GM12875 (cell line): ENCODE results near the gene S100A13.

Experiments
- H3K4me3 ChIP-seq: one replicate; pipeline ENCODE4 v1.5.1; 2011; ENCODE audit warnings: low read depth, low read length, control low read depth
- TF ChIP-seq, protein P1 (sequence below): IDR thresholded peaks from 2 replicates; pipeline ENCODE4 v1.5.1; 2011; ENCODE audit warnings: low read depth, mild to moderate bottlenecking, control low read depth, inconsistent platforms, low read length, moderate library complexity, borderline replicate concordance; ENCODE audit not compliant: insufficient read depth

The S100A13 gene

DNA sequence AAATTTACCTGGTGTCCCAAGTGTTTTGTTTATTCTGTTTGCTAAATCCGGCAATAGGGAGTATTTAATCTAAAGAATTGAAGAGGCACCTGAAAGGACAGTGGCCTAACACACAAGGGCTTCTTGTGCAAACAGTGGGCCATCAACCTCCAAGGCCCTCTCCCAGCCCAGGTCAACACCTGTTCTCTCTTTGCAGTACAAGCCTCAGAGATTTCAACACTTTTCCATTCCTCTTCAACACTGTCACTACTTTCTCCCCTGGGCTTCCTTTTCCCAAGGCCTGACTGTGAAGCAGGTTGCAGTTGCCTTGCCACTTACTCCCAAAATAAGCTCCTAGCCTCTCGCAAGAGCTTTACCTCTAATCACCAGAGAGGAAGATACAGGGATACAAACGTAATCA is 28.0 kb upstream of the S100A13 start:
- no peak overlapping the region for H3K4me3 ChIP-seq
- TF ChIP-seq, protein P1, sequence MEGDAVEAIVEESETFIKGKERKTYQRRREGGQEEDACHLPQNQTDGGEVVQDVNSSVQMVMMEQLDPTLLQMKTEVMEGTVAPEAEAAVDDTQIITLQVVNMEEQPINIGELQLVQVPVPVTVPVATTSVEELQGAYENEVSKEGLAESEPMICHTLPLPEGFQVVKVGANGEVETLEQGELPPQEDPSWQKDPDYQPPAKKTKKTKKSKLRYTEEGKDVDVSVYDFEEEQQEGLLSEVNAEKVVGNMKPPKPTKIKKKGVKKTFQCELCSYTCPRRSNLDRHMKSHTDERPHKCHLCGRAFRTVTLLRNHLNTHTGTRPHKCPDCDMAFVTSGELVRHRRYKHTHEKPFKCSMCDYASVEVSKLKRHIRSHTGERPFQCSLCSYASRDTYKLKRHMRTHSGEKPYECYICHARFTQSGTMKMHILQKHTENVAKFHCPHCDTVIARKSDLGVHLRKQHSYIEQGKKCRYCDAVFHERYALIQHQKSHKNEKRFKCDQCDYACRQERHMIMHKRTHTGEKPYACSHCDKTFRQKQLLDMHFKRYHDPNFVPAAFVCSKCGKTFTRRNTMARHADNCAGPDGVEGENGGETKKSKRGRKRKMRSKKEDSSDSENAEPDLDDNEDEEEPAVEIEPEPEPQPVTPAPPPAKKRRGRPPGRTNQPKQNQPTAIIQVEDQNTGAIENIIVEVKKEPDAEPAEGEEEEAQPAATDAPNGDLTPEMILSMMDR: no peak

DNA sequence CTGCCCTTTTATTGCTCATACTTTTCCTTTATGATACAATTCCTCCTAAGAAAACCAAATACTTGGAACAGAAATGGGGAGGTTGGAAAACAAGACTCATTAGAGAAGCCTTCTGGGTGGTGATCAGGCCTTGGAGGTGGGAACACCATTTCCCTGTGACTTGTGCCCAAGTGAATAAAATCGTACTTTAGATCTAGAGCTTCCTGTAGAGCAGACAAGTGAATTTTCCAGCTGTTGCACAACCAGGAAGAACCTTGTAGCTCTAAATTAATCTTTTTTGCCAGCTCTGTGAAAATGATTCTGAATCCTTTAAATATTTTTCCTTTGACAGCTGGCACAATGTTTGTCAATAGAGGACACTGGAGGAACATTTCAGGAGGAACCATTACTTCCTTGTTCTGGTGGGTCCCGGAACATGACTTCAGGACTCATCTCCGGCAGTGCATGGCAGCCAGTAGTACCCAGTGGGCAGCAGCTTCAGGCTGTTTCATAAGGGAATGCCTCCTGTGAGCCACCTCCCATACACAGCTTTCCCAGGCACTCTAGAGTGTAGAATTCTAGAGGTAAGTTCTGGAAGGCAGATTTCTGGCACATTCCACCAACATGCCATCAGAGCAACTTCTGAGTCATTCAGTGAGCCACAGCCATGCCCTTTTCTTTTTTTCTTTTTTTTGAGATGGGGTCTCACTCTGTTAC is 25.6 kb upstream of the S100A13 start:
- TF ChIP-seq, protein P1: no peak
- H3K4me3 ChIP-seq: no peak overlapping the region

DNA sequence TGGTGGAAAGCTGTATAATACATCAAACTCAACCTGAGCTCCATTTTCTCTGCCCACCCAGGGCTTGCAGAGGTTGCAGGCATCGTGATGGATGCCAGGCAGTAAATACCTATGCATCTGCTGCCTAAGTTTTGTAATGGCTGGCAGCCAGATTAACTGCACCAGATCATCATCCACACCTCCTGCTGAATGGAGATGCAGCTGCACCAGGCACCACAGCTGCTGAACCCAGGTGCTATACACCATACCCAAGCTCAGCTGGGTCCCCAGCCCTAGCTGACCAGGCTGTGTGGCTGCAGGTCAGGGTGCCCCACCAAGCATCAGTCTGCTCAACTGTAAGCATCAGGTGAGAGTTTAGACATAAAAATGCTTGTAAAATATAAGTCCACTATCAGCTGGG is 24.5 kb upstream of the S100A13 start:
- no peak overlapping the region for H3K4me3 ChIP-seq
- TF ChIP-seq, protein P1: no peak

DNA sequence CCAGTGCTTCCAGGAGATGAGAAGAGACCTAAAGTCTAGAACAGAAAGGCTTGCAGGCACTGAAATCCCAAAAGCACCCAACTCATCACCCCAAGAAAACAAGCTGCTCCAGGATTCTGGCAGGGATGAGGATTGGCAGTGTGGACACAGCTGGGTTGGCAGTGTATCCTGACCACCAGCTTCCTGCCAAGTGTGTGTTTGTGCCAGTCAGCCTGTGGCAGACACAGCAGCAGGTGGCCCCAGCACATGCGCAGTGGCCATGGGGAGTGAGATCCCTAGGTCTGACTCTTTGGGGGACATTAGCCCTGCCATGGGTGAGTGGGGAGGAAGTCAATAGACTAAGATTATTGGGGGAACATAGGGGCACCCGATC is 22.5 kb upstream of the S100A13 start:
- H3K4me3 ChIP-seq: no peak overlapping the region
- TF ChIP-seq, protein P1: no peak

DNA sequence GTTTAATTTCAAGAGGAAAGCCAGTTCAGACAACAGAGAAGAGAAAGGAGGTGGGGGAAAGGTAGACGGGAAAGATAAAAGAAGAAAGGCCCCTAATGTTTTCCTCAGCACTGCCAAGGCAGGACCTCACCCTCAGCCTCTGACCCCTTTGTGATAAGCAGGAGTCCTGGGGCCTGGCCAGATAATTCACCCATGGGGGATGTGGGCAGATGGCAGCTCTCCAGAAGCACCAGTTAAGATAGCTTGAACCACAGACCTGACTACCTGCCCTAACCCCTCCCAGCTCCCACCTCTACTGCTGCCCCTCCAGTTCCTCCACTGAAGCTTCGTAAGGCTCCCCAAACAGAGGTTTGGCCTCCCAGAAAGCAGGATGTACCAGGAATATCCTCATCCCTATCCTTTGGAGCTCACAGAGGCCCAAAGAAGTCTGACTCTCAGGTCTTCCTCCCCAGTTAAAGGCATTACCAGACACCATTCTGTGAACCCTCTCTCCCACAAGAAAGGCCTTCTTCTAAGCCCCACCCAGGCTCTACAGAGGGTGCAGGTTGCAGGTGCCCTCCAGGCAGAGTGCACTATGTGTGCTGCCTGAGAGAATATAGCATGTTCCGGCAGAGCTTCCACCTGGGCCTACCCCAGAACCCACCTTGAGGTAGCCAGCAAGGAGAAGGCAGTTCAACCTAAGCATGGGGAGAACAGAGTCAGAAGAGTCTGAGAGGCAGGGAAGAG is 22.0 kb upstream of the S100A13 start:
- TF ChIP-seq, protein P1: no peak
- H3K4me3 ChIP-seq: no peak overlapping the region

DNA sequence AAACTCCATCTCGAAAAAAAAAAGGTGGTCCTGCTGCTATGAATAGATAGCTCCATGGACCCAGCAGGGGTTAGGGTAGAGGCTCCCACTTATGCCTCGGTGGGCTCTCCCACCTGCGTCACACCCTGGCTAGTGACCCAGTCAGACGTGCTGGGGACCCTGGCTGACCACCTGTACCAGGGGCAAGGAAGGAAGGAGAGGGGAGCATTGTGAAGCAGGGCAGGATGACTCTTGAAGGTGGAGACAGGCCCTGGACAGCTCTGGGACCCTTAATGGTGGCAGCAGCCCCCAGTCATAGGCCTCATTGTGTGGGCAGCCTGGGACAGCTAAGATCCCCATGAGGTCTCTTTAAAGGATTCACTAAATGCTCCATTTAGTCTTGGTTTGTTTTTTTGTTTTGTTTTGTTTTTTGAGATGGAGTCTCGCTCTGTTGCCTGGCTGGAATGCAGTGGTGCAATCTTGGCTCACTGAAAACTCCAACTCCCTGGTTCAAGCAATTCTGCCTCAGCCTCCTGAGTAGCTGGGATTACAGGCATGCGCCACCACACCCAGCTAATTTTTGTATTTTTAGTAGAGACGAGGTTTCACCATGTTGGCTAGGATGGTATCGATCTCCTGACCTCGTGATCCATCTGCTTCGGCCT is 20.8 kb upstream of the S100A13 start:
- no peak overlapping the region for H3K4me3 ChIP-seq
- TF ChIP-seq, protein P1: no peak

DNA sequence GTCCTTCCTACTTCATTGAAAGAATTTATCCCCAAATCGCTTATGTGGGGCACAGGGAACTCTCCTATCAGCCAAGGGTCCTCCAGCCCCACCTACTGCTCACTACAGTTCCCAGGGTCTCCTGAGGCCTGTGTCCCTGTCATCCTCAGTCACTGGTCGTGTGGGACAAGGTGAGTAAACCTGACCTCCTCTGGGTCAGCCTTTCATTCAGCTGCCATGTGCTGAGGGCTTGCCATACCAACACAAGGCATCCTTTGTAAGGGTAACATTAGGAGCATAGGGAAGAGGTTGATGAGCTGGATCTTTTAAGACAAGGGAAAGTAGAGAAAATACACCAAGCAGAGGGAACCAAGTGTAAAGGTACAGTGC is 20.0 kb upstream of the S100A13 start:
- TF ChIP-seq, protein P1: no peak
- no peak overlapping the region for H3K4me3 ChIP-seq
